Epithelial cell of proximal tubule (primary cell): ENCODE measurements around the gene SIRT7. TPM values are rescaled to one million over a fixed set of nuclear protein-coding genes. Genes with fewer than 3 reads are reported as not detected.

Experiments used
- DNase-seq: peaks from one replicate; pipeline ENCODE4 v3.0.0-alpha.2; 2011; ENCODE audit warnings: low read depth
- H3K4me3 ChIP-seq: 2 replicates; pipeline ENCODE4 v1.5.1; 2011; ENCODE audit warnings: low read depth, mild to moderate bottlenecking, low read length
- CTCF ChIP-seq: conservative IDR thresholded peaks from 2 replicates; pipeline ENCODE4 v1.5.1; 2012; ENCODE audit warnings: low read depth, mild to moderate bottlenecking, low read length
- total RNA-seq: library from RNA; depleted of rRNA; stranded (reverse); fragments of >200 nt; gene quantifications from 2 replicates; pipeline ENCODE4 v1.2.3, GENCODE V29; 2015

SIRT7 gene
- total RNA-seq, 1 donor from 2014 or later: 38.1 TPM

DNA sequence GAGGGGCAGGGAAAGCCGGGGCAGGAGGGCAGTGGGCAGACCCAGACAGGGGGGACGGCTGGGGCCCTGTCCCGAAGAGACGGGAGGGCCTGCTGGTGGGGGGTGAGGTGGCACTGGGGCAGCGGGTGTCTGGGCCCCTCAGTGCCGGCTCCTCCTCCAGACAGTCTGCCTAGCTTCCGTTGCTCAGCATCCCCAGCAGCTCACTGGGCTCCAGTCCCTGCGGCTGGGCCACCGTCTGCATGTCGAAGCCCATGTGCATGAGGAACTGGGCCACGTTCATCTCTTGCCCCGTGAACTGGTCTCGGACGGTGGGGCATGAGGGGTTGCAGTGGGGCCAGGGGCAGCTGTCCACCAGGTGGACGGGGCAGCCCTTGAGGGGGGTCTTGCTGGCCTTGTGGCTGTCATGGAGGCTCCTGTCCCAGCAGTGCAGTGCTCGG is 34.8 kb upstream of the SIRT7 start:
- H3K4me3 ChIP-seq: no peak overlapping the region
- DNase-seq: no peak
- TF ChIP-seq CTCF: no peak

GRCh38 chr17:81951785-81952684 is 34.1 kb upstream of the SIRT7 start:
- no peak for TF ChIP-seq CTCF
- no peak for DNase-seq

GRCh38 chr17:81950501-81950900 is 32.5 kb upstream of the SIRT7 start:
- DNase-seq: no peak
- TF ChIP-seq CTCF: no peak
- H3K4me3 ChIP-seq: no peak overlapping the region

More at GRCh38 chr17:81951785-81952684, 34.1 kb upstream of the SIRT7 start:
- no peak overlapping the region for H3K4me3 ChIP-seq

- no peak for DNase-seq
- no peak overlapping the region for H3K4me3 ChIP-seq
- TF ChIP-seq CTCF: no peak
Observed at GRCh38 chr17:81948635-81949378, 30.8 kb upstream of the SIRT7 start.

- TF ChIP-seq CTCF: no peak
- no peak for DNase-seq
- no peak within 1 kb of the TSS for H3K4me3 ChIP-seq
Observed at GRCh38 chr17:81947189-81947588, 29.2 kb upstream of the SIRT7 start, which contains the start of gene MYADML2. Gene MYADML2, minus strand, starts transcription at chr17:81947233. Its CDS starts 5,492 bp downstream, at chr17:81941741.

- no peak for TF ChIP-seq CTCF
- no peak for DNase-seq
- no peak overlapping the region for H3K4me3 ChIP-seq
Observed at GRCh38 chr17:81944858-81945257, 26.9 kb upstream of the SIRT7 start.
